DND-41 (cell line): ENCODE measurements around the gene ERBB4.

Experiments
- EZH2 ChIP-seq: IDR thresholded peaks from 3 replicates; pipeline ENCODE4 v1.6.1; 2012; ENCODE audit warnings: borderline replicate concordance, low read depth, mild to moderate bottlenecking, moderate library complexity, low read length, inconsistent platforms; ENCODE audit not compliant: severe bottlenecking
- TF ChIP-seq, protein P1 (sequence below): IDR thresholded peaks from 2 replicates; pipeline ENCODE4 v1.5.1; 2012; ENCODE audit warnings: borderline replicate concordance, low read length, moderate library complexity, mild to moderate bottlenecking; ENCODE audit not compliant: poor library complexity, severe bottlenecking; ENCODE audit errors: extremely low read depth

DNA sequence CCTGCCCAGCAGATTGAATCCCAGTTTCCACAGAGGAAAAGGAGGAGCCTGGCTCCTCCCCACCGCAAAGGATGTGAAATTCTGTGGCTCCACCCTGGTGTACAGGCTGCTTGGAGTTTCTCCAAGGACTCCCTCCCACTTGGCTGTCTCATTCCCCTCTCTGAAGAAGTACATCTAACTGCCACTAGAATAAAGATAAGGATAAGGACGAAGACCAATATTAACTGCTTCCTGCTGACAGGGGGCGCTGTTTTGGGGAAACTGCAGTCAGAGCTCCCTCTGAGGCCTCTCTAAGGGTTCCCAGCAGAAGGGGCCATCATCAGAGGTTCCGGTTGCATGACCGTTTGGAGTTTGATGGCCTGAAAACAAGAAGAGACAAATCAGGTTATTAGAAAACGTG lies 1191.3 kb downstream of the ERBB4 start:
- TF ChIP-seq, protein P1, sequence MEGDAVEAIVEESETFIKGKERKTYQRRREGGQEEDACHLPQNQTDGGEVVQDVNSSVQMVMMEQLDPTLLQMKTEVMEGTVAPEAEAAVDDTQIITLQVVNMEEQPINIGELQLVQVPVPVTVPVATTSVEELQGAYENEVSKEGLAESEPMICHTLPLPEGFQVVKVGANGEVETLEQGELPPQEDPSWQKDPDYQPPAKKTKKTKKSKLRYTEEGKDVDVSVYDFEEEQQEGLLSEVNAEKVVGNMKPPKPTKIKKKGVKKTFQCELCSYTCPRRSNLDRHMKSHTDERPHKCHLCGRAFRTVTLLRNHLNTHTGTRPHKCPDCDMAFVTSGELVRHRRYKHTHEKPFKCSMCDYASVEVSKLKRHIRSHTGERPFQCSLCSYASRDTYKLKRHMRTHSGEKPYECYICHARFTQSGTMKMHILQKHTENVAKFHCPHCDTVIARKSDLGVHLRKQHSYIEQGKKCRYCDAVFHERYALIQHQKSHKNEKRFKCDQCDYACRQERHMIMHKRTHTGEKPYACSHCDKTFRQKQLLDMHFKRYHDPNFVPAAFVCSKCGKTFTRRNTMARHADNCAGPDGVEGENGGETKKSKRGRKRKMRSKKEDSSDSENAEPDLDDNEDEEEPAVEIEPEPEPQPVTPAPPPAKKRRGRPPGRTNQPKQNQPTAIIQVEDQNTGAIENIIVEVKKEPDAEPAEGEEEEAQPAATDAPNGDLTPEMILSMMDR = peak; percentile 26
- TF ChIP-seq EZH2 = no peak
